SH-SY5Y (cell line): ENCODE results near the gene MAP3K20.

Experiments
- GATA2 ChIP-seq: IDR thresholded peaks from 2 replicates; pipeline ENCODE4 v1.6.1; 2011; ENCODE audit warnings: mild to moderate bottlenecking, low read depth, low read length
- GATA3 ChIP-seq: IDR thresholded peaks from 2 replicates; pipeline ENCODE4 v1.6.1; 2011; ENCODE audit warnings: low read depth, mild to moderate bottlenecking, low read length, moderate library complexity

The MAP3K20 gene

DNA sequence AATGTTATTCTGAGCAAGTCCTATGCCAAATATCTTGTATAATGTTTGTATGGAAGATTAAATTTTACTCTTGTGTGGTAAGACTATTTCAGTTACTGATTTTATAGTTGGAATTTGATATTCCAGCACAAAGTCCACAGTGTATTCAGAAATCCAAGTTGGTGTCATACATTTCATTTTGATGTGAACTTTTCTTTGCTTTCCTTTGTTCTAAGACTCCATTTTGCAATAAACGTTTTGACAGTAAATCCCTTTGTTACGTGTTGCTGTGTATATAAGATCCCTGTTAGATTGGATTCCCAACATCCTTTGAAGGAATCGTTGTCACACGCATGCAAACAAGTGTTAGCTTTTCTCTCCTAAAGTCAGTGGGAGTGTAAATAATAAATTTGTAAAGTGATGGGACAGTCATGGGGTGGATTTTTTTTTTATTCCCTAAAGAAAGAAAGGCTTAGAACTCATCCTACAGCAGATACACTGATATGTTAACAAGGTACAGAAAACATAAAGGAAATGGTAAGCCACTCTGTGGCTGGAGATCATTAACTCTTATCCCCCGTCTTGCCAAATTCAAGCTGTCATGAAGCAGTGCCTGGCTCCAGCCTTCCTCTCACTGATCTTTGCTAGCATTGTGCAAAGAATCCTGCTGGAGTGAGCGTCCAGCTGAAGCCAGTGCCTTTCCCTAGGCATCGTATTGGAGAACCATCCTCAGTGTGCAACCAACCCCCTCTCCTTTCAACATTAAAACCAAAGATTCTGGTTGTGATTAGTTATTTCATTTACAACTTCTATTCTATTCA is 151.5 kb downstream of the MAP3K20 start:
- no peak for TF ChIP-seq GATA3
- no peak for TF ChIP-seq GATA2

DNA sequence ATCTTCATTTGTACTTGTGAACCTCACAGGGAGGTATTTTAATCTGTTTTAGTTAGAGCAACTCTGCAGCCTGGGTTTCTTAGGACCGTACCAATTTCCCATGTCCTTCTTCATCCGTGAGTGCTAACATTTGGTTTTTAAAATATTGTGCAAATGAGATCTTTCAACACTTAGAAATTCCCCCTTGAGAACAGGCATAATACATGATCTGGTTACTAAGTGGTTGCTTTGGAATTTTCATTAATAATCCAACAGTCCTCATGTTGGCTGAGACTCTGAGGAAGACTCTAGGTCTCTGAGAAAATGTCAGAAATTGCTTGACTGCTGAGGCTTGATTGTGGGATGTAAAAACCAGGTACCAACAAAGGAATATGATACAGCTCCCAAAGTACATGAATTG is 153.4 kb downstream of the MAP3K20 start:
- TF ChIP-seq GATA3 (no peak), GATA2 (no peak)

GRCh38 chr2:173230181-173230580 is 154.5 kb downstream of the MAP3K20 start:
- TF ChIP-seq GATA3 (no peak), GATA2 (no peak)

- TF ChIP-seq GATA3 (no peak), GATA2 (no peak)
These were observed 155.4 kb downstream of the MAP3K20 start for GRCh38 chr2:173231042-173231441.

GRCh38 chr2:173231465-173231864 is 155.8 kb downstream of the MAP3K20 start:
- no peak for TF ChIP-seq GATA2
- TF ChIP-seq GATA3 = no peak

GRCh38 chr2:173232956-173233744 is 157.5 kb downstream of the MAP3K20 start:
- TF ChIP-seq GATA3 (no peak), GATA2 (no peak)

- TF ChIP-seq GATA3 (no peak), GATA2 (no peak)
These were observed 160.5 kb downstream of the MAP3K20 start for GRCh38 chr2:173235947-173236803.

DNA sequence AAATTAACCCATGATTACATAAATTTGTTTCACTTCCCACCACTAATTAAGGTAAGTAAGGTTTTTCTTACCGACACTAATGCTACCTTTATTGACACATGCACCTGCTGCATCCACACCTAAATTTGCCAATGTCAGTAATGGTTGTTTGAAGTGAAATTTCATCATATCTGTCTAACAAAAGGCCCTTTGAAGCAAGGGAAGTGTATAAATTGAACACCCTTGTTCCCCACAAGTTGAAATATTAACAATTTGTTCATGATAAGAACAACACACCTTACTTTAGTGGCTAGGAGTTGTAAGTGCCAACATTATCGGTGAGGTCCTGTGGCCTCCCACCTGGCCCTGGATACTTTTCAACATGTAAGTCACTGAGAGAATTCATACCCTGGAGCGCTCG is 162.7 kb downstream of the MAP3K20 start:
- TF ChIP-seq GATA3 = no peak
- TF ChIP-seq GATA2 = no peak

DNA sequence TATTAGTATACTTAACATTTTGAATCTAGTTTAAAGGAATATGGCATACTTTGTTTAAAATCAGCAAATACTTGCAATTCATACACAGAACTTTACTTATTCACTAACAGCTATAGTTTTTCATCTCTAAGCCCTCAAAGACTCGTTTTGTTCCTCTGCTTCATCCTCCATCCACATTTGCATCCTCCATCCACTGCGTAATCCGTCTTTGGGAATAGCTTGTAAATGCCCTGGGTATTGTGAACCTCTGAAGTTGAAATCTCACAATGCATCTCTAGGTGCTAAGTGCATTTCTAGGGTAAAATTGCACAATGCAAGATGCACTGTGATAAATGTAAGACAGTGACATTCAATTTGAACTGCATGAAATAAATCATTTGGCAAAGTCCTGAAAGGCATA is 163.2 kb downstream of the MAP3K20 start:
- TF ChIP-seq GATA2 (no peak), GATA3 (no peak)

- TF ChIP-seq GATA2 = no peak
- no peak for TF ChIP-seq GATA3
These were observed 164.0 kb downstream of the MAP3K20 start for GRCh38 chr2:173239644-173240043.

- TF ChIP-seq GATA2 = no peak
- no peak for TF ChIP-seq GATA3
These were observed 164.4 kb downstream of the MAP3K20 start for GRCh38 chr2:173240083-173240482.

DNA sequence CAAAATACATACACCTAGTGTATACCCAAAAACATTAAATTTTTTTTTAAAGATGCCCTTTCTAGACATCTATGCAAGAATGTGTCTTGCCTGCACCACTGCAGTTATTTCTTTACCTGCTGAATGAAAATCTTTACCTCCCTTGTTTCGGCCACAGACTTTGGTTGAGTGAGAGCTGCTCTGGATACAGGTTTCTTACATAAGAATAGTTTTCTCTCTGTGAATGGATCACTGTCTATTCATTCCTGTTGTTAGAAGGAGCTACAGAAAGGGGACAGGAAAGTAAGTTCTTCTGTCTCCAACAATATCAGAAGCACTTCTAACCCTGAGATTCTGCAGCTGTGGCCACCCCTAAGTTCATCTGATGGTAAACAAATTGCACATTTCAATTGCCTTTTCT is 166.0 kb downstream of the MAP3K20 start:
- TF ChIP-seq GATA3 (no peak), GATA2 (no peak)

GRCh38 chr2:173247156-173247555 is 171.5 kb downstream of the MAP3K20 start:
- TF ChIP-seq GATA3 (no peak), GATA2 (no peak)

GRCh38 chr2:173248381-173248780 is 172.7 kb downstream of the MAP3K20 start:
- TF ChIP-seq GATA2 = no peak
- TF ChIP-seq GATA3 = no peak
